HG03060 (cell line): Measurements from ENCODE around the gene PTGIR.

Experiments
- ATAC-seq: cut with Tn5 transposase; IDR thresholded peaks from one replicate; pipeline ENCODE4 v1.9.1; 2021; ENCODE audit warnings: low read depth, moderate number of reproducible peaks; ENCODE audit not compliant: unreplicated experiment

PTGIR gene

GRCh38 chr19:46602392-46603194 is 22.3 kb downstream of the PTGIR start:
- no peak for ATAC-seq

GRCh38 chr19:46601318-46602224 is 23.3 kb downstream of the PTGIR start, which contains the start of gene CALM3:
TSS of gene CALM3 (plus strand) at chr19:46601330. CDS start at chr19:46601435, 105 bp downstream.
- ATAC-seq: no peak

- ATAC-seq: peak; percentile 51
Observed at GRCh38 chr19:46600384-46601317, 24.2 kb downstream of the PTGIR start.

GRCh38 chr19:46599716-46600373 is 25.0 kb downstream of the PTGIR start:
- ATAC-seq: no peak

DNA sequence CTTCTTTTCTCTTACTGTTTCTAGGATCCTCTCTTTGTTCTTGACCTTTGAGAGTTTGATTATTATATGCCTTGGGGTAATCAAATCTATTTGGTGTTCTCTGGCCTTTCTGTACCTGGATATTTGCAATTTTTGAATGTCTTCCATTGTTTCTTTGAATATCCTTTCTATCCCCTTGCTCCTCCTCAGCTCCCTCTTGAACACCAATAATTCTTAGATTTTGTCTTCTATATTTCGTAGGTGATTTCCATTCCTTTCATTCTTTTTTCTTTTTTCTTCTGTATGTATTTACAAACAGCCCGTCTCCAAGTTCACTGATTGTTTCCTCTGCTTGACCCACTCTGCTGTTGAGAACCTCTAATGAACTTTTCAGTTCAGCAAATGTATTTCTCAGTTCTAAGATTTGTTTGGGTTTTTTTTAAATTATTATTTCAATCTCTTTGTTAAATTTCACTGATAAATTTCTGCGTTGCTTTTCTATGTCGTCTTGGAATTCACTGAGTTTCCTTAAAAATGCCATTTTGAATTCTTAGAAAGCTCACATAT is 26.4 kb downstream of the PTGIR start:
- ATAC-seq: no peak

GRCh38 chr19:46596008-46596407 is 28.9 kb downstream of the PTGIR start:
- ATAC-seq: no peak

GRCh38 chr19:46591870-46592269 is 33.0 kb downstream of the PTGIR start:
- no peak for ATAC-seq

DNA sequence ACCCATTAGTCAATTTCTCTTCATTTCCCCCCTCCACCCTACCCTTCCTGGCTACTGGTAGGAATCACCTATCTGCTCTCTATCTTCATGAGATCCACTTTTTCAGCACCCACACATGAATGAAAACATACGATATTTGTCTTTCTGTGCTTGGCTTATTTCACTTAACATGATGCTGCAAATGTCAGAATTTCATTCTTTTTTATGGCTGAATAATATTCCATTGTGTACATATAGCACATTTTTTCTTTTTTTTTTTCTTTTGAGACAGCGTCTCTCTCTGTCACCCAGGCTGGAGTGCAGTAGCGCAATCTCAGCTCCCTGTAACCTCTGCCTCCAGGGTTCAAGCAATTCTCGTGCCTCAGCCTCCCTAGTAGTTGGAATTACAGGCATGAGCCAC is 33.6 kb downstream of the PTGIR start:
- no peak for ATAC-seq

- ATAC-seq: no peak
Observed at GRCh38 chr19:46587861-46588260, 37.0 kb downstream of the PTGIR start.

- ATAC-seq: no peak
Observed at GRCh38 chr19:46586294-46586693, 38.6 kb downstream of the PTGIR start.

DNA sequence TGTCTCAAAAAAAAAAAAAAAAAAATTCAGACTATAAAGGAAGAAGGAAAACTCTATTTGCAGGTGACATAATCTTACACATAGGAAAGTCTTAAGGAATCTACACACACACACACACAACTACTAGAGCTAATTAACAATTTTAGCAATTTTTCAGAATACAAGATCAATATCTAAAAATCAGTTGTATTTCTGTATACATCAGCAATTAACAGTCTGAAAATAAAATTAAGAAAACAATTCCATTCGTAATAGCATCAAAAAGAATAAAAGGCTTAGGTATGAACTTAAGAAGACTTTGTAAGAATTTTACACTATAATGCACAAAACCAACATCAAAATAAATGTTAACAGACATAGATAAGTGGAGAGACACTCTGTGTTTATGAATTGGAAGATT is 39.4 kb downstream of the PTGIR start:
- no peak for ATAC-seq

DNA sequence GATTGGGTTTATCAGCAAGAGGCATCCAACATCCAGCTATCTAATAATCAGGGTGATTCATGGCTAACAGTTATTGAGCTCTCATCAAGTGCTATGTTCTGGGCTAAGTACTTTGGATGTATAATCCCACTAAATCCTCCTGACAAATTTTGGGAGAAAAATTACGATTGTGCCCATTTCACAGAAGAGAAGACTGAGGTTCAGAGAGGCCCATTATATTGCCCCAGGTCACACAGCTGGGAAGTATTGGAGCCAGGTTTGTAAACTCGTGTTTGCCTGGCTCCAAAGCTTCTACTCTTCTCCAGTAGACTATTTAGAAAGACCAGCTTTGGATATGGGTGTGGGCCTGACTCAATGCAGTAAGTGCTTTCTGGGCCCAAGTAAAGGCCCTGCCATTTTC is 44.6 kb downstream of the PTGIR start:
- ATAC-seq: no peak

- ATAC-seq: no peak
Observed at GRCh38 chr19:46579361-46579879, 45.5 kb downstream of the PTGIR start.

DNA sequence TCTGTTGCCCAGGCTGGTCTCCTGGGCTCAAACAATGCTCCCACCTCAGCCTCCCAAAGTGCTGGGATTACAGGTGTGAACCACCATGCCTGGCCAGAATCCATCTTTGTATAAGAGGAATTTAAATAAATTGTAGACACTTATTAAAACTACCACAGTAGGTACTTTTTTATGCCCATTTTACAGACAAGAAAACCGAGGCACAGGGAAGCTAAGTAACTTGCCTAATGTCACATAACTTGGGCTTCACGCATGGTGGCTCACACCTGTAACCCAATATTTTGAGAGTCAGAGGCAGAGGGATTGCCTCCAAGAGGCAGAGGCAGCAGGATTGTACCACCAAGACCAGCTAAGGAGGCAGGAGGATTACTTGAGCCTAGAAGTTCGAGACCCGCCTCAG is 46.4 kb downstream of the PTGIR start:
- ATAC-seq: no peak

GRCh38 chr19:46574533-46574932 is 50.4 kb downstream of the PTGIR start:
- ATAC-seq: no peak

- ATAC-seq: no peak
Observed at GRCh38 chr19:46573679-46574498, 51.0 kb downstream of the PTGIR start.

- ATAC-seq: no peak
Observed at GRCh38 chr19:46571495-46571894, 53.4 kb downstream of the PTGIR start.
